ENCODE data around the gene POLG2. TPM values are rescaled to one million over a fixed set of nuclear protein-coding genes. Genes with fewer than 3 reads are reported as not detected.
"Not testable (repeated sequence)": the region's sequence is repeated elsewhere in the genome, so short reads cannot be mapped to it uniquely, and the experiment has no call there.

POLG2 gene
- total and polyA plus RNA-seq, 7 donors, result 4.1 to 12.2 (median 6.6) TPM

DNA sequence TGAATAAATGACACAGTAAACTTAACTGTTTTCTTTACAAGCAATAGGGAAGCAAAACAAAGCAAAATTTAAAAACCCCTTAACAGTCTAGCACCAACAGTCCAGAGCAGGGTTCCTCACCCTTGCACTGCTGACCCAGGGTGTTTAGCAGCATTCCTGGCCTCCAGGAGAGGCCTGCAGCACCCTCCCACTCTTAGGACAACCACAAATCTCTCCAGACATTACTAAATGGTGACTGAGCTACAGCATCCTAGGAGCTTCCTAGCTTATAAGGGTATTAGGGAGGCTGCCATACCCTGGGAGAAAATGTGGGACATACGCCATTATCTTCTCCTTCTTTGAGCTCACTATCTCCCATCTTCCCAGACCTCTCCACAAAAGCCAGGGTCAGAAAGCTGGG is 15.9 kb downstream of the POLG2 start:
- TF ChIP-seq CTCF (IDR thresholded peaks at IDR 0.05), result no peak
- H3K27me3 ChIP-seq (ENCODE audit: insufficient read depth in 3 of 3, low read length in 2 of 3), result no peaks in the 10 kb centered on the region
- 91 to 100% (median 98%) methylated on average over 1 of the region's 1 CpG for WGBS, 3 donors
- H3K4me1 ChIP-seq, result no peaks in the 10 kb centered on the region
- DNase-seq (no peak), ATAC-seq (no peak)
- H3K27ac ChIP-seq, result no peak overlapping the region
- peaks cover 12 to 90% of the 10 kb centered on the region in 2 donors for H3K36me3 ChIP-seq (ENCODE audit: insufficient read depth in 1 of 2, low read depth in 1 of 2)
- H3K4me3 ChIP-seq, result no peak overlapping the region
- intact Hi-C loops (cut with DNase I), result no loop called here
- no peaks in the 10 kb centered on the region for H3K9me3 ChIP-seq

GRCh38 chr17:64477849-64478248 is 19.0 kb downstream of the POLG2 start:
- ATAC-seq (no peak), DNase-seq (no peak)
- Histone ChIP-seq H3K27ac (no peak overlapping the region), H3K4me3 (no peak overlapping the region), H3K4me1 (no peaks in the 10 kb centered on the region), H3K27me3 (ENCODE audit: insufficient read depth in 3 of 3, low read length in 2 of 3) (no peaks in the 10 kb centered on the region), H3K36me3 (ENCODE audit: insufficient read depth in 1 of 2, low read depth in 1 of 2) (peaks cover 8 to 59% of the 10 kb centered on the region in 2 donors), H3K9me3 (no peaks in the 10 kb centered on the region)
- WGBS, 3 donors, result 21 to 38% (median 26%) methylated on average over 1 of the region's 1 CpG
- intact Hi-C loops (cut with DNase I), result no loop called here
- TF ChIP-seq CTCF (IDR thresholded peaks at IDR 0.05), result no peak

DNA sequence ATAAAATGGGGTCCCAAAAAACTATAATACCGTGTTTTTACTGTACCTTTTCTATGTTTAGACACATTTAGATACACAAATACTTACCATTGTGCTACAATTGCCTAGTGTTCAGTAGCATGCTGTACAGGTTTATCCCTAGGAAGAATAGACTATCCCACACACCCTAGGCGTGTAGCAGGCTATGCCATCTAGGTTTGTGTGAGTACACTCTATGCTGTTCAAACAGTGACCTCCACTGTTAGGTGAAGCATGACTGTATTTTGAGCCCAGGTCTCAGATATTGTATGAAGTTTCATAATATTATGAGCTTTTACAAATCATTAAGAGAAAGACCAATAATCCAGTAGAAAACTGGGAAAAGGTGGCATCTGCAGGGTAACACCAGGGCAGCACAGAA is 24.3 kb downstream of the POLG2 start:
- no peak for TF ChIP-seq CTCF (IDR thresholded peaks at IDR 0.05)
- H3K27me3 ChIP-seq (ENCODE audit: insufficient read depth in 3 of 3, low read length in 2 of 3), result no peaks in the 10 kb centered on the region
- ATAC-seq (no peak), DNase-seq (no peak)
- peaks cover 3 to 9% of the 10 kb centered on the region in 2 donors for H3K36me3 ChIP-seq (ENCODE audit: insufficient read depth in 1 of 2, low read depth in 1 of 2)
- WGBS, 3 donors, result 92 to 93% (median 93%) methylated on average over 2 of the region's 2 CpGs
- H3K27ac ChIP-seq, result no peak overlapping the region
- no peaks in the 10 kb centered on the region for H3K4me1 ChIP-seq
- intact Hi-C loops (cut with DNase I), result no loop called here
- H3K9me3 ChIP-seq, result no peaks in the 10 kb centered on the region
- H3K4me3 ChIP-seq, result no peak overlapping the region

DNA sequence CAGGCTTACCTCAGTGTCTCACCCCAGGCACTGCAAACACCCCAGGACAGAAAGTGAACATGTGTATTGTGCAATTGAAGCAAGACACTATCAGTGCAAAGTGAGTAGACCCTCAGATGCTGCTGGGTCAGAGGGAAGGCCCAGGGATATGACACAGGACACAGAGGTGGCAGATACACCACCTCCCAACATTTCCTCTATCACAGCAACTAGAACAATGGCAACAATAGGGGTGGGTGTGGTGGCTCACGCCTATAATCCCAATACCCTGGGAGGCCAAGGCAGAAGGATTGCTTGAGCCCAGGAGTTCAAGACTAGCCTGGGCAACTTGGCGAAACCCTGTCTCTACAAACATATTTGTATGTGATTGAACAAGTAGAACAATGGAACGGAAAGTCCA is 25.4 kb downstream of the POLG2 start:
- no peaks in the 10 kb centered on the region for H3K36me3 ChIP-seq (ENCODE audit: insufficient read depth in 1 of 2, low read depth in 1 of 2)
- H3K27ac ChIP-seq, result no peak overlapping the region
- 90 to 92% (median 90%) methylated on average over 3 of the region's 3 CpGs for WGBS, 3 donors
- no peak for ATAC-seq
- no peaks in the 10 kb centered on the region for H3K4me1 ChIP-seq
- DNase-seq, result no peak
- no peak overlapping the region for H3K4me3 ChIP-seq
- no peak for TF ChIP-seq CTCF (IDR thresholded peaks at IDR 0.05)
- H3K27me3 ChIP-seq (ENCODE audit: insufficient read depth in 3 of 3, low read length in 2 of 3), result no peaks in the 10 kb centered on the region
- intact Hi-C loops (cut with DNase I), result no loop called here
- no peaks in the 10 kb centered on the region for H3K9me3 ChIP-seq

GRCh38 chr17:64470625-64471024 is 26.2 kb downstream of the POLG2 start:
- DNase-seq (no peak), ATAC-seq (no peak)
- H3K4me3 ChIP-seq, result no peak overlapping the region
- no peaks in the 10 kb centered on the region for H3K9me3 ChIP-seq
- H3K27ac ChIP-seq, result no peak overlapping the region
- peaks cover 0 to 4% (median 0%) of the 10 kb centered on the region in 3 donors for H3K27me3 ChIP-seq (ENCODE audit: insufficient read depth in 3 of 3, low read length in 2 of 3)
- intact Hi-C loops (cut with DNase I), result no loop called here
- no peaks in the 10 kb centered on the region for H3K36me3 ChIP-seq (ENCODE audit: insufficient read depth in 1 of 2, low read depth in 1 of 2)
- no peak for TF ChIP-seq CTCF (IDR thresholded peaks at IDR 0.05)
- no peaks in the 10 kb centered on the region for H3K4me1 ChIP-seq
- 43 to 56% (median 48%) methylated on average over 4 of the region's 4 CpGs for WGBS, 3 donors

- ATAC-seq; H3K4me3 ChIP-seq; DNase-seq; H3K36me3 ChIP-seq (ENCODE audit: insufficient read depth in 1 of 2, low read depth in 1 of 2); intact Hi-C loops (cut with DNase I); H3K27me3 ChIP-seq (ENCODE audit: insufficient read depth in 3 of 3, low read length in 2 of 3); H3K27ac ChIP-seq; H3K9me3 ChIP-seq; H3K4me1 ChIP-seq: not testable (repeated sequence)
- 62 to 70% (median 64%) methylated on average over 1 of the region's 1 CpG for WGBS, 3 donors
Observed at GRCh38 chr17:64466834-64467233, 30.0 kb downstream of the POLG2 start.
